Brain microvascular endothelial cell (primary cell): ENCODE results near the gene DISC1.

ENCODE experiments used
- DNase-seq: peaks from one replicate; pipeline ENCODE4 v3.0.0-alpha.2; 2020
- H3K27ac ChIP-seq: fragments of 250-450 bp; sonication (Bioruptor Pico); 2 replicates; pipeline ENCODE4 v1.5.1; 2020; ENCODE audit warnings: mild to moderate bottlenecking, moderate library complexity
- H3K27me3 ChIP-seq: fragments of 250-450 bp; sonication (Bioruptor Pico); replicated peaks from 2 replicates; pipeline ENCODE4 v1.5.1; 2020; ENCODE audit warnings: mild to moderate bottlenecking
- H3K36me3 ChIP-seq: fragments of 250-450 bp; sonication (Bioruptor Pico); replicated peaks from 2 replicates; pipeline ENCODE4 v1.5.1; 2020; ENCODE audit warnings: mild to moderate bottlenecking
- H3K4me3 ChIP-seq: 2 replicates; pipeline ENCODE4 v1.5.1; 2011; ENCODE audit warnings: low read depth, mild to moderate bottlenecking, control low read depth, low read length, moderate library complexity
- in situ Hi-C: cut with HindIII; loops from 2 replicates; pipeline ENCODE4 v1.10.0; 2017; ENCODE audit warnings: low sequenced_read_pairs, low pct_ligation_motif_present
- TF ChIP-seq, protein P1 (sequence below): IDR thresholded peaks from 2 replicates; pipeline ENCODE4 v1.5.1; 2011; ENCODE audit warnings: low read depth, mild to moderate bottlenecking, moderate library complexity, low read length, control low read depth, inconsistent platforms; ENCODE audit errors: missing control alignments

The DISC1 gene

GRCh38 chr1:231935856-231936255 is 309.3 kb downstream of the DISC1 start:
- Histone ChIP-seq H3K27ac (no peak overlapping the region), H3K27me3 (no peaks in the 10 kb centered on the region), H3K4me3 (no peak overlapping the region), H3K36me3 (no peaks in the 10 kb centered on the region)
- in situ Hi-C loops: no loop called here
- TF ChIP-seq, protein P1, sequence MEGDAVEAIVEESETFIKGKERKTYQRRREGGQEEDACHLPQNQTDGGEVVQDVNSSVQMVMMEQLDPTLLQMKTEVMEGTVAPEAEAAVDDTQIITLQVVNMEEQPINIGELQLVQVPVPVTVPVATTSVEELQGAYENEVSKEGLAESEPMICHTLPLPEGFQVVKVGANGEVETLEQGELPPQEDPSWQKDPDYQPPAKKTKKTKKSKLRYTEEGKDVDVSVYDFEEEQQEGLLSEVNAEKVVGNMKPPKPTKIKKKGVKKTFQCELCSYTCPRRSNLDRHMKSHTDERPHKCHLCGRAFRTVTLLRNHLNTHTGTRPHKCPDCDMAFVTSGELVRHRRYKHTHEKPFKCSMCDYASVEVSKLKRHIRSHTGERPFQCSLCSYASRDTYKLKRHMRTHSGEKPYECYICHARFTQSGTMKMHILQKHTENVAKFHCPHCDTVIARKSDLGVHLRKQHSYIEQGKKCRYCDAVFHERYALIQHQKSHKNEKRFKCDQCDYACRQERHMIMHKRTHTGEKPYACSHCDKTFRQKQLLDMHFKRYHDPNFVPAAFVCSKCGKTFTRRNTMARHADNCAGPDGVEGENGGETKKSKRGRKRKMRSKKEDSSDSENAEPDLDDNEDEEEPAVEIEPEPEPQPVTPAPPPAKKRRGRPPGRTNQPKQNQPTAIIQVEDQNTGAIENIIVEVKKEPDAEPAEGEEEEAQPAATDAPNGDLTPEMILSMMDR: no peak
- no peak for DNase-seq

GRCh38 chr1:231936983-231937775 is 310.6 kb downstream of the DISC1 start:
- H3K27ac ChIP-seq: no peak overlapping the region
- TF ChIP-seq, protein P1: no peak
- H3K4me3 ChIP-seq: no peak overlapping the region
- in situ Hi-C loops: no loop called here
- DNase-seq: no peak
- H3K27me3 ChIP-seq: no peaks in the 10 kb centered on the region
- no peaks in the 10 kb centered on the region for H3K36me3 ChIP-seq

DNA sequence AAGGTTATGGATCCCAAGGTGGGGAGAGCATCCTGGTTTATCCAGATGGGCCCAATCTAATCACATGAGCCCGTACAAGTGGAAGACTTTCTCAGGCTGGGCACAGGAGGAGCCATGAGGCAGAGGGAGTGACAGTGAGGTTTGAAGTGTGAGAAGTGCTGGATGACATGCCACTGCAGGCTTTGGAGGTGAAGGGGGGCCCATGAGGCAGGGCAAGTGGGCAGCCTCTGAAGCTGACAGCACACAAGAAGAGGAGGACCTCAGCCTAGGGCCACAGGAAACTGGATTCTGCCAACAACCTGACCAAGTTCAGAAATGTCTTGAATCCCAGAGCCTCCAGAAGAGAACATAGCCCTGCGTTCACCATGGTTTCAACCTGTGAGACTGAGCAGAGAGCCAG is 311.6 kb downstream of the DISC1 start:
- no peaks in the 10 kb centered on the region for H3K36me3 ChIP-seq
- H3K27me3 ChIP-seq: no peaks in the 10 kb centered on the region
- H3K27ac ChIP-seq: no peak overlapping the region
- in situ Hi-C loops: no loop called here
- no peak overlapping the region for H3K4me3 ChIP-seq
- no peak for DNase-seq
- TF ChIP-seq, protein P1: no peak

- H3K27me3 ChIP-seq: no peaks in the 10 kb centered on the region
- no peak overlapping the region for H3K27ac ChIP-seq
- TF ChIP-seq, protein P1: no peak
- no peak overlapping the region for H3K4me3 ChIP-seq
- in situ Hi-C loops: no loop called here
- no peaks in the 10 kb centered on the region for H3K36me3 ChIP-seq
- DNase-seq: no peak
These were observed 312.1 kb downstream of the DISC1 start for GRCh38 chr1:231938711-231939110.

DNA sequence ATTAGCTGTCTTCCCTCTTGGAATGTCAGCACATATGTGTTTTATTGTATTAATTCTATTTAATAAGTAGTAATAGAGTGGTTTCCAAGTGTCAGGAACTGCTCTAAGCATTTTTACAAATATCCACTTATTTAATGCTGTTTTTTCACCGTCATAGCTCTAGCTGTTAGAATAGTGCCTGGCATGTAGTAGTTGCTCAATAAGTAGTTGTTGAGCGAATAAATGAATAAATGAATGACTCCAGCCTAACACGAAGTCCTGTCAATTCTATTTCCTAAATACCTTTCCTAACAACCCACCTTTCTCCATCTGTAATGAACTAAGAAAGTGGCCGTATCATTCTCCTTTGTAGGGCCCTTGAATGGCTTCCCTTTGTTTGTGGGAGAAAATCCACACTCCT is 312.5 kb downstream of the DISC1 start:
- Histone ChIP-seq H3K36me3 (no peaks in the 10 kb centered on the region), H3K27me3 (no peaks in the 10 kb centered on the region), H3K27ac (no peak overlapping the region), H3K4me3 (no peak overlapping the region)
- no peak for DNase-seq
- in situ Hi-C loops: no loop called here
- TF ChIP-seq, protein P1: no peak

DNA sequence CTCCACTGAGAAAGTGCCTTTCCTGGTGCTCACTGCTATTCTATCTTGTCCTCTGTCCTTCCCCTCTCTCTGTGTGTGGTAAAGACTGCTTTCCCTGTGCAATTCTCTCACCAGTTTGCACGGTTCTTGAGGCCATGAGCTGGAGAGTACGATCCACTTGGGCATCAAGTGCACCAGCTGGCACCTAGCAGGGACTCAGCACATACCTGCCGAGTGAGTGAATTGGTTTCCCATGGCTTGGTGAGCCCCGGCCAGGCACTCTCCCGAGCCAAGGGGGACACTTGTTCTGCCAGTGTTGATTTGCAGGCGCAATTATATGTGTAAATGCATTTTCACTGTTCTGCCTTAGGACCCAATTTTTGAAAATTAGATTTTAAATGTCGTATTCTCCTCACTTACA is 313.5 kb downstream of the DISC1 start:
- in situ Hi-C loops: no loop called here
- Histone ChIP-seq H3K27ac (no peak overlapping the region), H3K4me3 (no peak overlapping the region), H3K36me3 (no peaks in the 10 kb centered on the region), H3K27me3 (no peaks in the 10 kb centered on the region)
- no peak for DNase-seq
- TF ChIP-seq, protein P1: no peak
